Measurements from ENCODE around the gene CHSY1. TPM values are rescaled to one million over a fixed set of nuclear protein-coding genes. Genes with fewer than 3 reads are reported as not detected.

The CHSY1 gene
- total and polyA plus RNA-seq, 2 of the 13 experiments (the other 11 are each of a cell fraction or from before 2014, with no cell fraction given): 13.3 to 13.7 TPM

DNA sequence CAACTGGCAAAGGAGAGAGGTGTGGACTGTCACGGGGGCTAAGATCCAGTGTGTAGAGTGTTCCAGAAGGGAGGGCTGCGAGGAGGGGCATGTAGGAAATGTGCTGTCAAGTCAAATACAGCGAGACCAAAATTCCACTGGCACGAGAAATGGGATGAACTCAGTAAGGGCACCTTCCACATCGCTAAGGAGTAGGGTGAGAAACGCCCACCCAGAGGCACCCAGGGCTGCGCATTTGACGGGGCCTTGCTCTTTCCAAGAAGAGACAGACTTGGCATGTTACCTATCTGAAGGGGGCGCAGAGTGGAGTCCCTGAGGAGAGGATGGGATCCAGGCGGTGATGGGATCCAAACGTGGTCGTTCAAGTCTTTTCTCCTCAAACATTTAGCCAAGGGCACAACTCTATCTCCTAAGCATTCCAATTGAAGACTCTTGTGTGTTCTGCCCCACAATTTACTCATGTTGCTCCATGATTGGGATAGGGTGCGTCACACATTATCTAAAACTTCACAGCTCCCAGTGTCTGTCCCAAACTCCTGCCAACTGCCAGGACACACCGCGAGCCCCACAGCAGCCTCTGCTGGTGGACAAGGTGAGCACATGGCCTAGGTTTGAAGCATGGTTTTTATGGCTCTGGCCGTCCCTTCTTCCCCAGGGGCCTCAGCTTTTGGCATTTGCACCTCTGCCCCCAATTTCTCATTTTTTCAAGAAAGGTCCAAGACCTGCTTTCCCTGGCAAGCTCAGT is 17.8 kb upstream of the CHSY1 start:
- no peaks in the 10 kb centered on the region for H3K9me3 ChIP-seq (ENCODE audit: low read length)
- intact Hi-C loops (cut with micrococcal nuclease; ENCODE audit: unreplicated experiment) (no loop called here), in situ Hi-C loops (cut with HindIII; ENCODE audit: extremely low pct_ligation_motif_present, low pct_unique_long_range_greater_than_20kb) (loop anchor here (25.0 kb wide), 2 partner anchors 357 to 607 kb away; partner anchors contain the start of gene LRRK1)
- no peak overlapping the region for H3K9ac ChIP-seq (ENCODE audit: insufficient read depth, low read depth, low read length)
- CTCF ChIA-PET (ENCODE audit: low intra/inter-chr PET ratio, low total read pairs): no interaction called here
- 94% methylated on average over 12 of the region's 16 CpGs for WGBS (ENCODE audit: low lambda C conversion rate)
- no TSS peak for BruUV-seq (replicated peaks)
- DNase-seq (ENCODE audit: low spot score) (no peak), FAIRE-seq (no peak), ATAC-seq (peak; percentile 72)
- H3K4me2 ChIP-seq (ENCODE audit: low read depth, low read length): no peak overlapping the region
- H3K4me3 ChIP-seq (replicated peaks in 1 of 3; ENCODE audit: insufficient read depth in 1 of 3, low read depth in 2 of 3, low read length in 3 of 3): no peak overlapping the region
- peaks cover 0 to 3% of the 10 kb centered on the region in 2 experiments; a peak in 2 of 5 replicates for H3K27me3 ChIP-seq (ENCODE audit: control insufficient read depth in 1 of 2, insufficient read depth in 2 of 2, low read length in 2 of 2)
- H3K36me3 ChIP-seq (replicated peaks in 1 of 2; ENCODE audit: control insufficient read depth in 1 of 2, insufficient read depth in 2 of 2, low read length in 2 of 2): peaks cover 10 to 44% of the 10 kb centered on the region in 2 experiments
- H4K20me1 ChIP-seq (ENCODE audit: insufficient read depth, low read length): no peaks in the 10 kb centered on the region; the same call in 1 of the 2 replicates
- H3K27ac ChIP-seq (ENCODE audit: extremely low read length, insufficient read depth, low read length): no peak overlapping the region
- no peaks in the 10 kb centered on the region for H3K79me2 ChIP-seq (ENCODE audit: insufficient read depth, low read length)
- H3K4me1 ChIP-seq (ENCODE audit: insufficient read depth, low read length): no peaks in the 10 kb centered on the region
- no peak overlapping the region for H2AFZ ChIP-seq (ENCODE audit: low read length)
- POLR2A ChIA-PET: no interaction called here
- TF ChIP-seq SOX13 (IDR thresholded peaks at IDR 0.05) (no peak), SOX13 (CRISPR knock-in tag; conservative IDR thresholded peaks at IDR 0.05 in 1 of 2, IDR thresholded peaks at IDR 0.05 in 1 of 2) (no peak), AGO2 (optimal IDR thresholded peaks at IDR 0.05; ENCODE audit: low read depth, low read length) (peak; percentile 49), POLR2G (IDR thresholded peaks at IDR 0.05; ENCODE audit: low read depth, low read length) (peak; percentile 52; the same call in 1 of the 2 replicates), ZBTB38 (CRISPR knock-in tag; IDR thresholded peaks at IDR 0.05) (peak; percentile 28; the same call in 1 of the 2 replicates), ZNF746 (CRISPR knock-in tag; IDR thresholded peaks at IDR 0.05) (no peak), MYC (CRISPR knock-in tag; IDR thresholded peaks at IDR 0.05; ENCODE audit: borderline replicate concordance) (peak; percentile 74; the same call in 1 of the 2 replicates), MAX (IDR thresholded peaks at IDR 0.05) (peak; percentile 54; the same call in 1 of the 2 replicates), YEATS4 (CRISPR knock-in tag; IDR thresholded peaks at IDR 0.05; ENCODE audit: borderline replicate concordance) (no peak), ZFY (CRISPR knock-in tag; IDR thresholded peaks at IDR 0.05) (peak; percentile 25; the same call in 1 of the 2 replicates), DNMT1 (CRISPR knock-in tag; IDR thresholded peaks at IDR 0.05) (no peak), NFRKB (IDR thresholded peaks at IDR 0.05) (no peak), RBFOX2 (IDR thresholded peaks at IDR 0.05; ENCODE audit: low read depth, low read length) (peak; percentile 52), ISL2 (CRISPR knock-in tag; IDR thresholded peaks at IDR 0.05) (no peak), RBM22 (optimal IDR thresholded peaks at IDR 0.05; ENCODE audit: low read length) (peak; percentile 30), POLR2A (IDR thresholded peaks at IDR 0.05; ENCODE audit: insufficient read depth in 1 of 2, low read depth in 2 of 2, low read length in 2 of 2) (peak in 1 of 2 experiments; percentile 29; a peak in 1 of 4 replicates)
- TF ChIP-seq, protein P1, sequence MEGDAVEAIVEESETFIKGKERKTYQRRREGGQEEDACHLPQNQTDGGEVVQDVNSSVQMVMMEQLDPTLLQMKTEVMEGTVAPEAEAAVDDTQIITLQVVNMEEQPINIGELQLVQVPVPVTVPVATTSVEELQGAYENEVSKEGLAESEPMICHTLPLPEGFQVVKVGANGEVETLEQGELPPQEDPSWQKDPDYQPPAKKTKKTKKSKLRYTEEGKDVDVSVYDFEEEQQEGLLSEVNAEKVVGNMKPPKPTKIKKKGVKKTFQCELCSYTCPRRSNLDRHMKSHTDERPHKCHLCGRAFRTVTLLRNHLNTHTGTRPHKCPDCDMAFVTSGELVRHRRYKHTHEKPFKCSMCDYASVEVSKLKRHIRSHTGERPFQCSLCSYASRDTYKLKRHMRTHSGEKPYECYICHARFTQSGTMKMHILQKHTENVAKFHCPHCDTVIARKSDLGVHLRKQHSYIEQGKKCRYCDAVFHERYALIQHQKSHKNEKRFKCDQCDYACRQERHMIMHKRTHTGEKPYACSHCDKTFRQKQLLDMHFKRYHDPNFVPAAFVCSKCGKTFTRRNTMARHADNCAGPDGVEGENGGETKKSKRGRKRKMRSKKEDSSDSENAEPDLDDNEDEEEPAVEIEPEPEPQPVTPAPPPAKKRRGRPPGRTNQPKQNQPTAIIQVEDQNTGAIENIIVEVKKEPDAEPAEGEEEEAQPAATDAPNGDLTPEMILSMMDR (CRISPR knock-in tag; IDR thresholded peaks at IDR 0.05): peak; percentile 63
- TF ChIP-seq, protein P2, sequence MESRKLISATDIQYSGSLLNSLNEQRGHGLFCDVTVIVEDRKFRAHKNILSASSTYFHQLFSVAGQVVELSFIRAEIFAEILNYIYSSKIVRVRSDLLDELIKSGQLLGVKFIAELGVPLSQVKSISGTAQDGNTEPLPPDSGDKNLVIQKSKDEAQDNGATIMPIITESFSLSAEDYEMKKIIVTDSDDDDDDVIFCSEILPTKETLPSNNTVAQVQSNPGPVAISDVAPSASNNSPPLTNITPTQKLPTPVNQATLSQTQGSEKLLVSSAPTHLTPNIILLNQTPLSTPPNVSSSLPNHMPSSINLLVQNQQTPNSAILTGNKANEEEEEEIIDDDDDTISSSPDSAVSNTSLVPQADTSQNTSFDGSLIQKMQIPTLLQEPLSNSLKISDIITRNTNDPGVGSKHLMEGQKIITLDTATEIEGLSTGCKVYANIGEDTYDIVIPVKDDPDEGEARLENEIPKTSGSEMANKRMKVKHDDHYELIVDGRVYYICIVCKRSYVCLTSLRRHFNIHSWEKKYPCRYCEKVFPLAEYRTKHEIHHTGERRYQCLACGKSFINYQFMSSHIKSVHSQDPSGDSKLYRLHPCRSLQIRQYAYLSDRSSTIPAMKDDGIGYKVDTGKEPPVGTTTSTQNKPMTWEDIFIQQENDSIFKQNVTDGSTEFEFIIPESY (CRISPR knock-in tag; IDR thresholded peaks at IDR 0.05): peak; percentile 100

Measured in HepG2 (cell line).